HS-27A (cell line): Measurements from ENCODE around the gene GPA33.

ENCODE experiments used
- DNase-seq: peaks from one replicate; pipeline ENCODE4 v3.0.0-alpha.2; 2012; ENCODE audit warnings: low read depth, missing footprints

Gene GPA33

GRCh38 chr1:167090314-167090942, at the start of gene GPA33:
Gene GPA33 (minus strand): TSS chr1:167090377. CDS start chr1:167090287, 90 bp downstream.
- DNase-seq: no peak

- DNase-seq: no peak
These were observed 48.5 kb upstream of the GPA33 start for GRCh38 chr1:167138703-167139102.

- no peak for DNase-seq
These were observed 47.8 kb upstream of the GPA33 start for GRCh38 chr1:167137793-167138510.

- no peak for DNase-seq
These were observed 47.2 kb upstream of the GPA33 start for GRCh38 chr1:167137332-167137781.

GRCh38 chr1:167136806-167137205, 46.6 kb upstream of the GPA33 start:
- DNase-seq: no peak

GRCh38 chr1:167136191-167136614, 46.0 kb upstream of the GPA33 start:
- peak; percentile 40 for DNase-seq

GRCh38 chr1:167135281-167135840, 45.2 kb upstream of the GPA33 start:
- DNase-seq: no peak

GRCh38 chr1:167132301-167133010, 42.3 kb upstream of the GPA33 start:
- no peak for DNase-seq

- no peak for DNase-seq
These were observed 40.8 kb upstream of the GPA33 start for GRCh38 chr1:167130829-167131510.

GRCh38 chr1:167128261-167129227, 38.4 kb upstream of the GPA33 start:
- DNase-seq: no peak

- DNase-seq: no peak
These were observed 37.5 kb upstream of the GPA33 start for GRCh38 chr1:167127661-167128060.

- no peak for DNase-seq
These were observed 37.1 kb upstream of the GPA33 start for GRCh38 chr1:167127236-167127635.

- no peak for DNase-seq
These were observed 36.6 kb upstream of the GPA33 start for GRCh38 chr1:167126811-167127210.

GRCh38 chr1:167126317-167126716, 36.1 kb upstream of the GPA33 start:
- DNase-seq: no peak

- no peak for DNase-seq
These were observed 32.4 kb upstream of the GPA33 start for GRCh38 chr1:167122568-167122967.

GRCh38 chr1:167122121-167122480, 31.9 kb upstream of the GPA33 start:
- DNase-seq: no peak

- no peak for DNase-seq
These were observed 31.4 kb upstream of the GPA33 start for GRCh38 chr1:167121375-167122120.

- no peak for DNase-seq
These were observed 30.7 kb upstream of the GPA33 start for GRCh38 chr1:167120899-167121298.

- no peak for DNase-seq
These were observed 29.5 kb upstream of the GPA33 start for GRCh38 chr1:167119696-167120095.

GRCh38 chr1:167118188-167118587, 28.0 kb upstream of the GPA33 start:
- no peak for DNase-seq
